GM19397 (cell line): ENCODE measurements around the gene HBM.
"Not testable (repeated sequence)": the region's sequence is repeated elsewhere in the genome, so short reads cannot be mapped to it uniquely, and the experiment has no call there.

Experiments
- ATAC-seq: cut with Tn5 transposase; IDR thresholded peaks from one replicate; pipeline ENCODE4 v1.9.1; 2021; ENCODE audit warnings: mild to moderate bottlenecking, moderate library complexity; ENCODE audit not compliant: unreplicated experiment

HBM gene

DNA sequence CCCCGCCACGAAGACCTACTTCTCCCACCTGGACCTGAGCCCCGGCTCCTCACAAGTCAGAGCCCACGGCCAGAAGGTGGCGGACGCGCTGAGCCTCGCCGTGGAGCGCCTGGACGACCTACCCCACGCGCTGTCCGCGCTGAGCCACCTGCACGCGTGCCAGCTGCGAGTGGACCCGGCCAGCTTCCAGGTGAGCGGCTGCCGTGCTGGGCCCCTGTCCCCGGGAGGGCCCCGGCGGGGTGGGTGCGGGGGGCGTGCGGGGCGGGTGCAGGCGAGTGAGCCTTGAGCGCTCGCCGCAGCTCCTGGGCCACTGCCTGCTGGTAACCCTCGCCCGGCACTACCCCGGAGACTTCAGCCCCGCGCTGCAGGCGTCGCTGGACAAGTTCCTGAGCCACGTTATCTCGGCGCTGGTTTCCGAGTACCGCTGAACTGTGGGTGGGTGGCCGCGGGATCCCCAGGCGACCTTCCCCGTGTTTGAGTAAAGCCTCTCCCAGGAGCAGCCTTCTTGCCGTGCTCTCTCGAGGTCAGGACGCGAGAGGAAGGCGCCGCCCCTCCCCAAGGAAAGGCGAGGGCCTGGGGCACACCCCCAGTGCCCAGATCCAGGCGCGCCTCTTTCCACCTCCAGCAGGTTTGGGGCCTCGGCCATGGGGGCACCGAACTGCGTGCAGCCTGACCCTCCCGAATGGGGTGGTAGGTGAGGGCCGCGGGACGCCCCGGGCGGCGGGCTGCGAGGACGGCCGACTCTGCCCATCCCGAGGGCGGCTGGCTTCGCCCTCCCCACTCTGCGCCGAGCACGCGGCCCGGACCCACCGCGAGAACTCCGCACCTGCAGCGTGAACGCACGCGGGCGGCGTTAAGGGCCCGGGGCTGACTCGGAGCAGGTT is 15.1 kb downstream of the HBM start:
- no peak for ATAC-seq

DNA sequence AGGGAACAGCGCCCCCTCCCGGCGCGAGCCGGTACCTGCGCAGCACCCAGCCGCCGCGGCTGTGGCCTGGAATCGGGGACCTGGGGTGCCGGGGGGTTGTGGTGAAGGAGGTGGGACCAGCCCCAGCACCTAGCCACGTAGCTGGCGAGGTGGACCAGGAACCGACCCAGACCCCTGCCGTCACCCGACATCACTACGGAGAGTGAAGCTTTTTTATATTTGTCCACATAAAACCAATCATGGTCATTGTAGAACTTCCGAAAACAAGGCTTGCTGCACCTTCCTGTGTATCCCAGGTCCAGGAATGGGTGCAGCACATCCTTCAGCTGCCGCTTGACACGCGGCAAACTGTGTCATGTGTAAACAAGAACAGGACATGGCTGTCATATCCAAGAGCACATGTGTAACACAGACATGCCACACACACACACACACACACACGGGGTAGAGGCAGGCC is 15.8 kb downstream of the HBM start:
- ATAC-seq = no peak

DNA sequence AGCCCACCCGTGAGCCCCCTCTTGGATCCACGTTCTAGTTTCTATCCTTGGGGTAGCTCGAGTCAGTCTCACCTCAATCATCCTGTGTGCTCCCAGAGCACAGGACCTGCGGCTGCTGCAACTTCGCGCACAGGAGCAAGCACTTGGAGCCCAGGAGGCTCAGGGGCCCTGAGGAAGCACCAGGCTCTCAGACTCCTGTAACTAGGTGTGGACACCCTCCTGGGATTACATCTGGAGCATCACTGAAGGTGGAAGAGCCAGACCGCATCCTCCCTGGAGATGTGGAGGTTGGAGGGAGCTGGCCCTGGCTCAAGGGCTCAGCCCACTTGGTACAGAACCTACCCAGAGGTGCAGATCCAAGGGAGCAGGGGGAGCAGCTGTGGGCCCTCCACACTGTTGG is 17.2 kb downstream of the HBM start:
- no peak for ATAC-seq

DNA sequence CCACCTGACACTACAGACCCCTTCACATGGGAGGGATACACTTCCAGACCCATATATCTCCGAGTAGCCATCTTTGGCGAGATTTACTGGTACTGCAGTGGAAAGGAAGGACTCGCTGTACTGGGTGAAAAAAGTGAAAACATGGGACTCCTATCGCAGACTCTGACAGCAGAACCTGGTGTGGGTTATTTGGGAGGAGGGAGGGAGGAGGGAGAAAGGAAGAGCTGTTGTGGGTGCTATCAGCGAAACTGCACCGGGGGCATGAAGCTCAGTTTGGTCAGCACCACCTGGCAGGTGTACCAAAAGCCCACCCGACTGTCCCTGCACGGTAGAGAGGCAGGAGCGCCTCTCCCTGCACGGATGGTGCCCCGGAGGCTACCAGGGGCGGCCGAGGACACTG is 19.4 kb downstream of the HBM start:
- ATAC-seq = no peak

DNA sequence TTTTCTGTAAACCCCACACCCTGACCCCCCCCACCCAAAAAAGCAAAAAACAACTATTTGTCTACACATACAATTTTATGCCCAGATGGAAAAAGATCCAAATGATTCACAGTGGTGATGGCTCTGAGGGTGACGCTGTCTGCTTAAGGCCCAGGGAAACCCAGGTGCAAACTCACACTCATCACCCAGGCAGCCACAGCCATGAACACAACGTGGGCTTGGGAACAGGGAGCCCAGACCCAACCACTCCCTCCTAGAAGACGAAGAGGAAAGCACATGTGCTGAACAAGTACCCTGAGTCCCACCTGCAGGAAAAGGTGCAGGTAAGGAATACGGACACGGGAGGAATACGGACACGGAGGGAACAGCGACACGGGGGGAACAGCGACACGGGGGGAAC is 19.9 kb downstream of the HBM start:
- no peak for ATAC-seq

DNA sequence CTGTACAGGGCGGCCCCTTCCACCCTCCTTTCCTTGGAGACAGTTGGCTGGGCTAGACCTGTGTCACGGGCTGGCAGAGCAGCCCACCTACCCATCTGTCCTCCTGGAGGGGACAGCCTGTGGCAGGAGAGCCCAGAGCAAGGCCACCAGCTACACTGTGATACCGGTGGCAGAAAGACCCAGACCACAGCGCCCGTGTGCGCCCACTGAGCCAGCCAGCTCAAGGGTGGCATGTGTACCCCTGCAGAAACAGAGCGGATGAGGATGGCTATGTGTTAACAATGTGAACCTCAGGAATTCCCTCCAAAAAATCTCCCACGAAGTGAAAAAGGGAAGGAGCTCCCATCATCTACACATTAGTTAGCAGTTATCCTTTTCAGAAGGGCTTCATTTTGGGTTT is 21.6 kb downstream of the HBM start:
- ATAC-seq = no peak

DNA sequence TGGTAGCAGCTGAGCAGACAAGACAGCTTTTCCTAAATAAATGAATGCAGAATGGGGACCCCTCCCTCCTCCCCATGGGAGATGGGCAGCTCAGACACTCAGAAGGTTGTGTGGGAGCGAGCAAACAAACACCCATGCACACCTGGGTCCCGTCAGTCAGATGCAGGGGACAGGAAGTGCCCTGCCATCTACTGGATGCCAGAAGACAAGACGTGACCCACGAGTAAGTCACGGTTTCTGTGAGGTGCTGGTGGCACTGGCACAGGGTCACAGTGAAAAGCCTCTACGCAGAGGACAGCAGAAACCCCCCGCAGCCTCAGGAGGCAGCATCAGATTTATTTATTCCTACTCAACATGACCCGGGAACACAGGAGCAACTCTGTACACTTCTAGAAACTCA is 22.9 kb downstream of the HBM start:
- no peak for ATAC-seq

DNA sequence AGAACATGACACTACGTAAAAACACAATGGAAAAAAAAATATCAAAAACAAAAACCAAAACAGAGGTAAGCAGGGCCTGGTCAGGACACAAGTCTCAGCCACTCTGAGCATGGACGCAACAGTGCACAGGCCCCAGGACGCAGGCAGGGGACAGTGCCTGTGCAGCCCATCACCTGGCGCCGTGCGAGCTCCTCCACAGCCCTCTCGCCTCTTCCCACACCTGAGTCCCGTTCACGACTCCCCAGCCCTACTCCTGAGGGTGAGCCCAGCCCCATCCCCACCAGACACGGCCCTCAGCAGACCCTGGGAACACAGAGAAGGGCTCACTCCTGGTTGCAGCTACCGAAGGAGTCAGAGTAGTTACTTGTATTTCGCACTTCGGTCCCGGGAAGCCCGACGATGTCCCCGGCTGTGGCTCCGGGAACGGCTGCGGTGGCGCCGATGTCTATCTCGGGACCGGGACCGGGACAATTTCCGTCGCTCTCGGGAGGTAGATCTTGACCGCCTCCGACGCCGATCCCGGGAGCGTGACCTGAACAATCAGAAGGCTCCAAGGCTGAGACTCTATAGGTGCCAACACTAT is 23.9 kb downstream of the HBM start:
- no peak for ATAC-seq

DNA sequence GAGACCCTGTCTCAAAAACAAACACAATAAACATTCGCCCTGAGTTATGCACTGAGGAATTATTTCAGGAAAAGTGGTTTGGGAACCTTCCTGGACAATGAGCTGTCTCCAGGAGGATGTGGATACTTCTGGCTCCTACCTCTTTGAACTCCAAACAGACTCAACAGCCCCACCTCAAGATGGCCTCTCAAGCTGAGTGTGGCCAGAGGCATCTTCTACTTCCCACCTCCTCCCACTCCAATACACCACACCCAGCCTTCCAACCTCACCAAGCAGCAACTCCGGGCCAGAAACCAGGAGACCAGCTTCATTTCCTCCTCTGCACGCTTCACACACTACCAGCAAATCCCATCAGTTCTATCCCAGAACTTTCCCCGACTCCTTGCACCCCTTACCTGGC is 26.1 kb downstream of the HBM start:
- ATAC-seq = no peak

DNA sequence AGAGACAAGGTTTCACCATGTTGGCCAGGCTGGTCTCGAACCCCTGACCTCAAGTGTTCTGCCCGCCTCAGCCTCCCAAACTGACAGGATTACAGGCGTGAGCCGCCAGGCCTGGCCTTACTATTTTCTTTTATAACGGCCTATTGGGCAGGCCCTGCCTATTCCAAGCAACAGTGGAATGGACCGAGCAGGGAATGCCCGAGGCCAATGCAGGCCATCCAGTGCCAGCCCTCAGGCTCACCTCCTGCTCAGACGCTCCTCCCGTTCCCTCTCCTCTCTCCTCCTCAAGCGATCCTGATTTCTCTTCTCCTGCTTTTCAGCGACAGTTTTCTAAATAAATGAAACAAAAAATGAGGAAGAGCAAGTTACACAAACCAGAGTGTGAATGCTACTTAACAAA is 26.9 kb downstream of the HBM start:
- ATAC-seq = no peak

DNA sequence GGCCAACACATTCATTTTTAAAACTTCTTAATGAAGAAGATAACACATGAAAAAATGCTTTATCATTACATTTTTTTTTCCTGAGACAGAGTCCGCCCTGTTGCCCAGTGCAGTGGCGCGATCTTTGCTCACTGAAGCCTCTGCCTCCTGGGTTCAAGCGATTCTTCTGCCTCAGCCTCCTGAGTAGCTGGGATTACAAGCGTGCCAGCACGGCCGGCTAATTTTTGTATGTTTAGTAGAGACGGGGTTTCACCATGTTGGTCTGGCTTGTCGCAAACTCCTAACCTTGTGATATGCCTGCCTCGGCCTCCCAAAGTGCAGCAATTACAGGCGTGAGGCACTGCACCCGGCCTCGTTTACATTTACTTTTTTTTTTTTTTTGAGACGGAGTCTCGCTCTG is 27.7 kb downstream of the HBM start:
- no peak for ATAC-seq

DNA sequence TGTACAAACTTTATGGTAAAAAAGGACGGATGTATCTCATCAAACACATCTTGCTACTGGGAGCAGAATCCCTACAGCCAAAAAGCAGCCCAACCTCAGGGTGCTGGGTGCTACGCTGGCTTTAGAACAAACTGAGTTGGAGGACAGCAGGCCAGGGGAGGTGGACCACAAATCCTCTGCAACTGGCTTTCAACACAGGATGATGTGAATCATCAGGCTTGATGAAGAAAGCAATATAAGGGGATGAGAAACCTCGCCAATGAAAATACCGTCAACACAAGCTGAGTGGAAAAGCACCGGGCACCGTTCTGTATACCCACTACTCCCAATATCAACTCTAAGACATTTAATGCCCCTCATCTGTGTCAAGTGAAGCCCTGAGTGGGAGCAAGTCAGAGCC is 28.7 kb downstream of the HBM start:
- no peak for ATAC-seq

DNA sequence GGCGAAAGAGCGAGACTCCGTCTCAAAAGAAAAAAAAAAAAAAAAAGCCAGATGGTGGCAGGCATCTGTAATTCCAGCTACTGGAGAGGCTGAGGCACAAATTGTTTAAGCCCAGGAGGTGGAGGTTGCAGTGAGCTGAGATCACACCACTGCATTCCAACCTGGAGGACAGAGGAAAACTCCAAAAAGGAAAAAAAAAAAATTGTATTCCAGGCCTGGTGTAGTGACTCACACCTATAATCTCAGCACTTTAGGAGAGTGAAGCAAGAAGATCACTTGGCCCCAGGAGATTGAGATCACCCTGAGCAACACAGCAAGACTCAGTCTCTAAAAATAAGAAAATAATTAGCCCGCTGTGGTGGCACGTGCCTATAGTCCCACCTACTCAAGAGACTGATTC is 34.6 kb downstream of the HBM start:
- no peak for ATAC-seq

DNA sequence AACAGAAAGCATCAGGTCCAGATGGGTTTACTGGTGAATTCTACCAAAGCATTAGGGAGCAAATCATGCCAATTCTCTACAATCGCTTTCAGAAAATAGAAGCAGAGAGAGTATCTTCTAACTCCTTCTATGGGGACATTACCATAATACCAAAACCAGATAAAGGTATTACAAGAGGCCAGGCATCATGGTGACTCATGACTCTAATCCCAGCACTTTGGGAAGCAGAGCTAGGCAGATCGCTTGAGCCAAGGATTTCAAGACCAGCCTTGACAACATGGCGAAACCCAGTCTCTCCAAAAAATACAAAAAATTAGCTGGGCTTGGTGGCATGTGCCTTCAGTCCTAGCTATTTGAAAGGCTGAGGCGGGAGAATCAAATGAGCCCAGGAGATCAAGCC is 37.5 kb downstream of the HBM start:
- no peak for ATAC-seq

DNA sequence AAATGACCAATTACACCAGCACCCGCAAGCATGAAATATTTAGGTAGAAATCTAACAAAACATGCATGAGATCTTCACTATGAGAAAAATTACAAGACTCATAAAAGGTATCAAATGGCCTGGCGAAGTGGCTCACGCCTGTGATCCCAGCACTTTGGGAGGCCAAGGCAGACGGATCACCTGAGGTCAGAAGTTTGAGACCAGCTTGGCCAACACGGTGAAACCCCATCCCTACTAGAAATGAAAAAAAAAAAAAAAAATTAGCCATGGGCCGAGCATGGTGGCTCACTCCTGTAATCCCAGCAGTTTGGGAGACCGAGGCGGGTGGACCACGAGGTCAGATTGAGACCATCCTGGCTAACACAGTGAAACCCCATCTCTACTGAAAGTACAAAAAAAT is 38.3 kb downstream of the HBM start:
- not testable (repeated sequence) for ATAC-seq

DNA sequence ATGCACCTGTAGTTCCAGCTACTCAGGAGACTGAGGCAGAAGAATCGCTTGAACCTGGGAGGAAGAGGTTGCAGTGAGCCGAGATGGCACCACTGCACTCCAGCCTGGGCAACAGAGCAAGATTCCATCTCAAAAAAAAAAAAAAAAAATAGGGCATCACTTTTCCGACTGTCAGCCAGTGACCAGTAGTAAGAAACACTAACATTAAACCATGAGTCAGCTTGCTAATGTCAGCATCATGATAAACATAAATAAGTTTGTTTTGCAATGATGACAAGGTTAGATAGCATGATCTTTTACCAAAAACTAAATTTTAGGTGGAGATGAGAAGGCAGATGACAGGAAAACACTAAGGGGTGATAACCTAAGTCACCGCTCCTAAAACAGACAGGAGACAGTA is 43.6 kb downstream of the HBM start:
- ATAC-seq = not testable (repeated sequence)

DNA sequence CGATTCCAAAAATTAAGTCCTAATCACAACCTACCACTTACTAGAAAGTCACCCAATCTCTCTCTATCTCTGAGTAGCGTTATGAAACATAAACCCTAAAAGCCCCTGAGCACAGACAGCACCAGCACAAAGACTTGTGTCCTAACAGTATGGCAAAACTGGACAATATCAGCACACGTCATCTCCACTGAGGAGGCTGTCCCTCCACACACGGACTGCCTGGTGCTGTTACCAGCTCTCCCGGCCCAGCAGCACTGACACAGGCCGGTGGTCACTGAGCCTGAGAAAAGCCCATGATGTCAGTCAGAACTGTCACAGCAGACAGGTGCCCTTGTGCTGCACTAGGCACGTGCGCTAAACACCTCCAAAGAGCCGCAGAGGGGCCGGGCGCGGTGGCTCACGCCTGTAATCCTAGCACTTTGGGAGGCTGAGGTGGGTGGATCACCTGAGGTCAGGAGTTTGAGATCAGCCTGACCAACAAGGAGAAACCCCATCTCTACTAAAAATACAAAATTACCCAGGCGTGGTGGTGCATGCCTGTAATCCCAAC is 45.9 kb downstream of the HBM start:
- not testable (repeated sequence) for ATAC-seq

DNA sequence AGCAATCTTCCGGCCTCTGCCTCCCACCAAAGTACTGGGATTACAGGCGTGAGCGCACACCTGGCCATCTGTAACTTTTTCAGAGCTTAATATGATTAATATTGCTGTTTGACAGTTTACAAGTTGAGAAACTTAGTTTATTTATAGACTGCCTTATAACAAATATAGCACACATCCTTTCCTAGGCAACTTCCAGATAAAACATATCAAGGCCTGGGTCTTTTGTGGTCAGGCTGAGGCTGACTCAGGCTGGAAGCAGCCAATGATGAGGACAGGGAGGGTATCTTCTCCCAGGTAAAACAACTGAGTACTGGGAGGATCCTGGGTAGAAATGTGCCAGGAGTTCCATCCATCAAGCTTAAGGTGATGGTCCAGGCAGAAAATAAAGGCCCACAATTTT is 47.2 kb downstream of the HBM start:
- ATAC-seq = no peak
